ENCODE measurements around the gene ITGB2. TPM values are rescaled to one million over a fixed set of nuclear protein-coding genes. Genes with fewer than 3 reads are reported as not detected.

The ITGB2 gene
- total RNA-seq, 1 donor from 2014 or later = not detected

GRCh38 chr21:44858291-44858690 is 62.4 kb downstream of the ITGB2 start:
- no peak overlapping the region for H3K27ac Mint-ChIP-seq
- H3K36me3 Mint-ChIP-seq = peaks cover 30% of the 10 kb centered on the region
- Histone ChIP-seq H3K4me1 (no peaks in the 10 kb centered on the region), H3K36me3 (no peaks in the 10 kb centered on the region), H3K9me3 (ENCODE audit: low read depth) (no peaks in the 10 kb centered on the region), H3F3A (ENCODE audit: low read depth) (no peaks in the 10 kb centered on the region), H2AFZ (replicated peaks) (no peak overlapping the region), H3K79me2 (ENCODE audit: low read depth) (peaks cover 69% of the 10 kb centered on the region), H3K4me3 (no peak overlapping the region), H3K27me3 (no peaks in the 10 kb centered on the region), H3K27ac (no peak overlapping the region), H4K20me1 (ENCODE audit: low read depth) (peaks cover 86% of the 10 kb centered on the region), H3K4me2 (no peak overlapping the region), H3K9ac (no peak overlapping the region)
- H3K9me3 Mint-ChIP-seq = no peaks in the 10 kb centered on the region
- no peak for DNase-seq (ENCODE audit: low spot score)
- peaks cover 3% of the 10 kb centered on the region for H3K27me3 Mint-ChIP-seq (ENCODE audit: insufficient read depth, low read depth)
- H3K4me1 Mint-ChIP-seq = peaks cover 3% of the 10 kb centered on the region
- no peak for TF ChIP-seq CTCF (IDR thresholded peaks at IDR 0.05)
- H3K4me3 Mint-ChIP-seq = no peak overlapping the region

- Histone ChIP-seq H3K9ac (no peak overlapping the region), H4K20me1 (ENCODE audit: low read depth) (peaks cover 86% of the 10 kb centered on the region), H3K9me3 (ENCODE audit: low read depth) (no peaks in the 10 kb centered on the region), H3K4me3 (no peak overlapping the region), H3K4me2 (no peak overlapping the region), H3K27me3 (no peaks in the 10 kb centered on the region), H3K4me1 (no peaks in the 10 kb centered on the region), H2AFZ (replicated peaks) (no peak overlapping the region), H3F3A (ENCODE audit: low read depth) (no peaks in the 10 kb centered on the region), H3K79me2 (ENCODE audit: low read depth) (peaks cover 67% of the 10 kb centered on the region), H3K36me3 (no peaks in the 10 kb centered on the region), H3K27ac (no peak overlapping the region)
- no peak for TF ChIP-seq CTCF (IDR thresholded peaks at IDR 0.05)
- TF ChIP-seq EZH2 (IDR thresholded peaks at IDR 0.05) = no peak
- TF ChIP-seq EZH2phosphoT487 (IDR thresholded peaks at IDR 0.05) = no peak
- H3K27ac Mint-ChIP-seq = no peak overlapping the region
- H3K27me3 Mint-ChIP-seq (ENCODE audit: insufficient read depth, low read depth) = peaks cover 2% of the 10 kb centered on the region
- H3K9me3 Mint-ChIP-seq = no peaks in the 10 kb centered on the region
- peaks cover 31% of the 10 kb centered on the region for H3K36me3 Mint-ChIP-seq
- DNase-seq (ENCODE audit: low spot score) = no peak
- H3K4me3 Mint-ChIP-seq = no peak overlapping the region
- peaks cover 3% of the 10 kb centered on the region for H3K4me1 Mint-ChIP-seq
Observed at GRCh38 chr21:44857127-44857892, 63.4 kb downstream of the ITGB2 start.

- no peak for TF ChIP-seq EZH2 (IDR thresholded peaks at IDR 0.05)
- no peak for TF ChIP-seq CTCF (IDR thresholded peaks at IDR 0.05)
- no peak for TF ChIP-seq EZH2phosphoT487 (IDR thresholded peaks at IDR 0.05)
- Histone ChIP-seq H3K4me3 (no peak overlapping the region), H3K4me1 (no peaks in the 10 kb centered on the region), H3K27ac (no peak overlapping the region), H3K79me2 (ENCODE audit: low read depth) (peaks cover 55% of the 10 kb centered on the region), H3K9me3 (ENCODE audit: low read depth) (no peaks in the 10 kb centered on the region), H3K36me3 (no peaks in the 10 kb centered on the region), H3K27me3 (no peaks in the 10 kb centered on the region), H3F3A (ENCODE audit: low read depth) (no peaks in the 10 kb centered on the region), H3K4me2 (no peak overlapping the region), H3K9ac (no peak overlapping the region), H4K20me1 (ENCODE audit: low read depth) (peaks cover 77% of the 10 kb centered on the region), H2AFZ (replicated peaks) (no peak overlapping the region)
- Mint-ChIP-seq H3K36me3 (peaks cover 31% of the 10 kb centered on the region), H3K27ac (no peak overlapping the region), H3K9me3 (no peaks in the 10 kb centered on the region), H3K4me3 (no peak overlapping the region), H3K27me3 (ENCODE audit: insufficient read depth, low read depth) (no peaks in the 10 kb centered on the region), H3K4me1 (no peaks in the 10 kb centered on the region)
- no peak for DNase-seq (ENCODE audit: low spot score)
Observed at GRCh38 chr21:44856131-44856530, 64.6 kb downstream of the ITGB2 start.

Measured in neural progenitor cell (in vitro differentiated cells).